DLD1 (cell line): Measurements from ENCODE around the gene CISTR.
"Not testable (repeated sequence)": the region's sequence is repeated elsewhere in the genome, so short reads cannot be mapped to it uniquely, and the experiment has no call there.

ENCODE experiments used
- in situ Hi-C: cut with HindIII; loops from 2 replicates; pipeline ENCODE4 v1.10.0; 2017; ENCODE audit warnings: low sequenced_read_pairs

Gene CISTR

DNA sequence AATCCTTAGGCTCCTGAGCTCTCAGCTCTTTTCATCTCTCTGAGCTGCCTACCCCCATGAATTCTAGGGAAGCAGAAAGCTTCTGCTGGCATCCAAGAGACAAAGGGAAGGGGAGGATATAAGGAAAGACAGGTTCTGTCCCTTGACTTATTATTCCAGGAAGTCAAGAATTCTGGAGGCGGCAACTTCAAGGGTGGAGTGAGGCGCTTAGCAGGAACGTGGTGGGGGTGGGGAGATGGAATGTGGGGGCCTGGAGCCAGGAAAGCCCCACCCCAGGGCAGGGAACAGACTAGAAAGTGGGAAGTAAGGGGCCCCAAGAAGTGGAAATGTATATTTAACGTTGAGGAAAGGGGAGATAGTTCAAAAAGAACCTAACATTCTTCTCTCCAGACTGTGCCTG lies 26.0 kb downstream of the CISTR start:
- in situ Hi-C loops, result no loop called here

- in situ Hi-C loops, result no loop called here
Measured at GRCh38 chr12:53722450-53723041, 29.2 kb downstream of the CISTR start.

DNA sequence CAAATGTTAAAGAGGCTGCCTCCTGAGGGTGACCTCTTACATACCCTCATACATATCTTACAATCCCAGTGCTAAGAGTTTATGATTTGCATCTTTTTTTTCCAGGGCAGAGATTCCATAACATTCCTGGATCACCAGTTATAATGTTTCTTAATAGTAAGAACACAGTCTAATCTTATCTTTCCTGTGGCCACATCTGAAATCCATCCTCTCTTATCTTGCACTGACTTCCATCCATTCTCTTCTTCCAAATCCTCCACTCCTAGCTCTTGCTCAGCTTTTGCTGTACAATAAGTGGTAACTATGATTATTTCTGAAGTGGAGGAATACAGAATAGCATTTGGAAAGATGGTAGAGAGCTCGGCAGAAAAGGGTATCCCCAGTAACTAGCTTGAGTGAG lies 30.8 kb downstream of the CISTR start:
- in situ Hi-C loops, result no loop called here

DNA sequence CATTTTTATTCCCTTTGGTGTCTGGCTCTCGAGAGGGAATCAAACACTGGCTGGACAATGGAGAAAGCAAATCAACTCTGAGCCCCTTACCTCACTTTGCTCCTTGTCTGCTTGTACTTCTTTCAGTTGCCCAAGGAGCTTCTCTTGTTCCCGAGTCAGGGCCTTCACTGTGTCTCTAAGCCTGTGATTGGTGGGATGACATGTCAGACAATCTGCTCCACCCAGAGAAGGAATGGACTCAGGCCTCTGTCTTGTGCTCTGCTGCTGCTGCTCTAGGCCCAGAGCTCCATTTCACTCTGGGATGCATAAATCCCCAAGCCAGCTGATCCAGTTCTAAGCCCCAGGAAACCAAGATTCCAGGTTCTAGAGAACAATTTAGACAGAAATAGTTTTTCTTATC lies 32.1 kb downstream of the CISTR start:
- in situ Hi-C loops, result no loop called here

- in situ Hi-C loops, result not testable (repeated sequence)
Measured at GRCh38 chr12:53718567-53718966, 33.2 kb downstream of the CISTR start.

DNA sequence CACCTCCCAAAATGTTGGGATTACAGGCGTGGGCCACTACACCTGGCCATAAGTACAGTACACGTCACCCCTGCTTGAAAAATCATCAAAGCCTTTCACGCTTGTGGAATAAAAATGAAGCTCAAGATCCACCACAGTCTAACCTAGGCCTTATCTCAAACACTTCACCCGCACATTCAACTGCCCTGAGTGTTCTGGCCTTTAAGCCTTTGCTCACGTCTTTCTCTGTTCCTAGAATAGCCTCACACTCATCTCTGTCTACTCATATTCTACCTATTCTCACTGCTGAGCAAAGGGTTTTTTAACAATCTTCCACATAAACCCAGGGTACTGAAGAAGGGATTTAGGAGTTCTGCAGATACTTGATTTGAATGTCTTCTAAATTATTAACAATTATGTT lies 34.5 kb downstream of the CISTR start:
- in situ Hi-C loops, result no loop called here

GRCh38 chr12:53714004-53714403 lies 37.8 kb downstream of the CISTR start:
- in situ Hi-C loops, result no loop called here

- in situ Hi-C loops, result no loop called here
Measured at GRCh38 chr12:53713516-53713915, 38.3 kb downstream of the CISTR start.

- in situ Hi-C loops, result no loop called here
Measured at GRCh38 chr12:53712059-53712643, 39.6 kb downstream of the CISTR start.

DNA sequence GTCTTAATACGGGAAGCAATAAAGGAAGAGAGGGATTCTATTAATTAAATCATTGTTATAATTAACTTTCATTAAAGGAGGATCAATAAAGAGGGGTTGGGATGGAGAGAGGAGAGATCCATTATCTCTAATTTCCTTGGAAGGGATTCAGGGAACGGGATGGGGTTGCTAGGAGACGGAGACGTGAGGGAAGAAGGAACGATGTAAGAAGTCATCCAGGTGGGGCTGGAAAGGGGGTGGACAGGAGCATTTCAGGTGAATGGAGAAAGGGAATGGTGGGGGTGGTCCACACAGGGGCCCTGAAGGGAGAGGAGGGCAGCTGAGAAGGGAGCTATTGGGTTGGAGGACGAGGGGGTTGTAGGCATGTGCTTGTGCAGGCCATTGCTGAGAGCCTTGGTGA lies 41.7 kb downstream of the CISTR start:
- in situ Hi-C loops, result no loop called here

GRCh38 chr12:53709671-53710070 lies 42.1 kb downstream of the CISTR start:
- in situ Hi-C loops, result no loop called here

GRCh38 chr12:53706080-53706479 lies 45.7 kb downstream of the CISTR start:
- in situ Hi-C loops, result no loop called here

GRCh38 chr12:53703756-53704155 lies 48.0 kb downstream of the CISTR start:
- in situ Hi-C loops, result no loop called here

DNA sequence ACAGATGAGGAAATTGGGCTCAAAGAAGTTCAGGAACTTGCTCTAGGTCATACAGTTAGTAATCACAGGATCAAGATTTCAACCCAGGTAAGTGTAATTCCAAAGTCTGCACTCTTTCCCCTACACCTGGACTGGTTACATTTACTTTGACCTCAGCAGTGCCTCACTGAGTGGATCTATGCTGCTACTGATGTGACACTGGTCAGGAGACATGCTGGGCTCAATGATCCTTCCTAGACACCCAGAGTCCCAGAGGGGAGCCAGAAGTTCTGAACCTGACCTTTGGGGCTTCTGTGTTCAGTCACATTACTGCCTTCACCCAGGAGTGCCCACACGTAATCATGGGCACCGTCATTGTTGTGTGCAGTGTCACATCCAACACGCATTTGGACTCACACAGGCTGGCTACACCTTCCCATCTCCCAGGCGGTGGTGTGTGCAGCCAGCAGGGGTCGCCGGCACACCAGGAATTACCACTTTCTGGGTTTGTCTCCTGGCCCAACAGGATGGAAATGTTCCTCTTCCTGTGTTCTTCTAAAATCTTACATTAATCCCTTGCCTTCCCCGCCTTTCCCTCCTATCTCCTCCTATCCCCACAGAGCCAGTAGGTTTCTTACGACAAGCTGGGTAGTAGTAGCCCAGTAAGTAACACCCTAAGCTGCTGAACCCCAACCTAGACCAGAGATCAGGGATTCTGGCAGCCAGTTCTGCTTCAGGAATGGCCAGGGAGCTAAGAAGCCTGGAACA lies 50.1 kb downstream of the CISTR start:
- in situ Hi-C loops, result no loop called here

DNA sequence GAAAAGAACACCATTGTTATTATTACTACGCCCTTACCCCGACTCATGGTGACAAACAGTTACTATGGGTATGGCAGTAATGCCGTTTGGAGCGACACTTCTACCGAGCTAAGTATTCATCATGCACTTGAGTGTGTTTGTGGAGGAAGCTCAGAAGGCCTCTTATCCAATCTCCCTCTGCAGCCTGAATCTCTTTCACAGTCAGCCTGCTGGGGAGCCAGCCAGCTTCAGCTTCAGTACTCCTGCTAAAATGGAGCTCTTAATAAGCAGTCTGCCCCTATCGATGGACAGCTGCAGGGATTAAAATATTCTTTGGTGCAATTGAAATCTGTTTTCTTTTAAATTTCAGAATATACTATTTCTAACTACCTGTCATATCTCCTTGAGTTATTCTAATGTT lies 51.2 kb downstream of the CISTR start:
- in situ Hi-C loops, result no loop called here

DNA sequence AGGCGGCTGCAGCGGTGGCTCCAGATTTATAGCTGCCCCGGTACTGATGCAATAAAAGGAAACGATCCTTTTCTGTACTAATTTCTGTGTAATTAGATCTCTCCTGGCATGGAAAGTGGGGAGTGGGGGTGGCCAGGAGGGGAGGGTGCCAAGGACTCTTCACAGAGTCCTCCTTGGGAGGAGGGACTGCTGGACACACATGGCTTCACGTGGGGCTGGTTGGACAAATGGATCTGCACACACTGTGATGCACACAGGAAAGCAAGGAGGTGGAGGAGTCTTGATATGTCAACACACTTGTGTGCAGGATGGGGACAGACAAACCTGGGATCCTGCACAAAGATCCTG lies 52.1 kb downstream of the CISTR start:
- in situ Hi-C loops, result no loop called here

GRCh38 chr12:53698948-53699677 lies 52.7 kb downstream of the CISTR start:
- in situ Hi-C loops, result no loop called here

DNA sequence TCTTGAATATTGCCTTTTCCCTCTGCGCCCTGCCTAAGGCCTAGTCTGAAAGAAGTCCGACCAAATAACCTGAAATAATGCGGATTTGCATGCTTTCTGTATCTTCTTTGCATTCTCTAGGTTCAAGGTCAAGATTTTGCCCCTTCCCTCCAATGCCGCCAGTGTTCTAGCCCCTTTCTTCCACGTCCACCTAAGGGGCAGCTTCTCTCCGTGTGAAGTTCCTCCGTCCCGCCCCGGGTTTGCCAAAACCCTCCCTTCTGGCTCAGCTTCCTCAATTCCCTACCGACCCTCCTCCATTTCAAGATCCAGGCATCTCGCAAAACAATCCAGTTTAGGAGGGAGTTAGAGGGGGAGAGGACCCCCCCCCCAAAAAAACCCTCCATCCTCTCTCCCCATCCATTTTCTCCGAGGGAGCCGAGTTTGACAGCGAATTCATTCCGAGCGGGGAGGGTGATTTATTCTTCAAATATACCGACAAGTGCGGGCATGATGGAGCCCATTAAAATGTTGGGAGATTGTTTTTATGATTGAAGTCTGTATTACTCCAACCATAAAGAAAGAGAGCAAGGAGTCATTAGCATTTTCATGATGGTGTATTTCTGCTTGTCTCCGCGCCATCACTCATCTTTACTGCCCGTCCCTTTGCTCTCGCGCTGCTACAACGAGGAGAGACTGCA lies 55.0 kb downstream of the CISTR start:
- in situ Hi-C loops, result no loop called here
